ENCODE data around the gene KIAA0513. TPM values are rescaled to one million over a fixed set of nuclear protein-coding genes. Genes with fewer than 3 reads are reported as not detected.

The KIAA0513 gene
- total and polyA plus RNA-seq, 2 experiments from 2014 or later: 5.3 to 5.4 TPM

DNA sequence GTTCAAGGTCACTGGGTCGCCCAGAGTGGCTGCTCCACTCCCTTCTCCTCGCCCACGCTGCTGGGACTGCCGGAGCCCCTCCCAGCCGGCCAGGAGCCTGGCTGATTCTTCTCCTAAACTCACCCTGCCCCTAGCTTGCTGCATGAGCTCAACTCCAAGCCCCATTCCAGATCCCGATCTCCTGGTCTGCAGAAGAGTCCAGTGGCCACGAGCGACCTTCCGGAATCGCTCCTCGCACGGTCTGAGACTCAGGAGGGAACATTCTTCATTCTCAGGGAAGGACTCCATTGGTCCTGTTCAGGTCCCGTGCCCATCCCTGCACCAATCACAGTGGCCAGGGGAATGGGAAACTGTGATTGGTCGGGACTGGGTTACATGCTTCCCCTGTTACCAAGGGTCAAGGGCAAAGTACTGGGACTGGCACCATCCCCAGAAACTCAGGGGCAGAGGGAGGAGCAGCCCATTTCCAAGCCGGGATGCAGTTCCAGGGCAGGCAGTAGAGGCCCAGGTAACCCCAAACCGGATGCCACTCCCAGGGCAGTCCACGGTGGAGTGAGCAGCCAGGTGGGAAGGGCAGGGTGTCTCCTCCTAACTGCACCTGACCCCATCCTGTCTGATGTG lies 109.2 kb downstream of the KIAA0513 start:
- peak overlapping the region; percentile 74 for H3K4me2 ChIP-seq (ENCODE audit: unreplicated experiment)
- DNase-seq: no peak
- H3K4me3 ChIP-seq: peak overlapping the region; percentile 67
- no peaks in the 10 kb centered on the region for H3F3A ChIP-seq (ENCODE audit: insufficient read depth)
- no peak overlapping the region for H3K27ac ChIP-seq
- no peaks in the 10 kb centered on the region for H3K9me3 ChIP-seq (ENCODE audit: low read depth)
- TF ChIP-seq EZH2 (IDR thresholded peaks at IDR 0.05; ENCODE audit: insufficient read depth, poor library complexity, severe bottlenecking): no peak
- H3K9ac ChIP-seq: peak overlapping the region; percentile 59; the same call in 1 of the 2 replicates
- in situ Hi-C loops (cut with MboI): no loop called here
- H3K79me2 ChIP-seq (ENCODE audit: insufficient read depth): no peaks in the 10 kb centered on the region
- WGBS, 2 experiments (ENCODE audit: low coverage in 1 of 2, low lambda C conversion rate in 2 of 2, missing lambda C conversion rate in 2 of 2): 42 to 45% methylated on average over 16 to 17 of the region's 17 CpGs
- H4K20me1 ChIP-seq (ENCODE audit: insufficient read depth): no peaks in the 10 kb centered on the region
- peak overlapping the region; percentile 77 for H2AFZ ChIP-seq
- no peaks in the 10 kb centered on the region for H3K36me3 ChIP-seq (ENCODE audit: low read depth)
- no peaks in the 10 kb centered on the region for H3K9me2 ChIP-seq (ENCODE audit: insufficient read depth)
- H3K27me3 ChIP-seq (replicated peaks; ENCODE audit: insufficient read depth): no peaks in the 10 kb centered on the region
- peaks cover 8% of the 10 kb centered on the region; the same call in 1 of the 2 replicates for H3K4me1 ChIP-seq (ENCODE audit: insufficient read depth)

DNA sequence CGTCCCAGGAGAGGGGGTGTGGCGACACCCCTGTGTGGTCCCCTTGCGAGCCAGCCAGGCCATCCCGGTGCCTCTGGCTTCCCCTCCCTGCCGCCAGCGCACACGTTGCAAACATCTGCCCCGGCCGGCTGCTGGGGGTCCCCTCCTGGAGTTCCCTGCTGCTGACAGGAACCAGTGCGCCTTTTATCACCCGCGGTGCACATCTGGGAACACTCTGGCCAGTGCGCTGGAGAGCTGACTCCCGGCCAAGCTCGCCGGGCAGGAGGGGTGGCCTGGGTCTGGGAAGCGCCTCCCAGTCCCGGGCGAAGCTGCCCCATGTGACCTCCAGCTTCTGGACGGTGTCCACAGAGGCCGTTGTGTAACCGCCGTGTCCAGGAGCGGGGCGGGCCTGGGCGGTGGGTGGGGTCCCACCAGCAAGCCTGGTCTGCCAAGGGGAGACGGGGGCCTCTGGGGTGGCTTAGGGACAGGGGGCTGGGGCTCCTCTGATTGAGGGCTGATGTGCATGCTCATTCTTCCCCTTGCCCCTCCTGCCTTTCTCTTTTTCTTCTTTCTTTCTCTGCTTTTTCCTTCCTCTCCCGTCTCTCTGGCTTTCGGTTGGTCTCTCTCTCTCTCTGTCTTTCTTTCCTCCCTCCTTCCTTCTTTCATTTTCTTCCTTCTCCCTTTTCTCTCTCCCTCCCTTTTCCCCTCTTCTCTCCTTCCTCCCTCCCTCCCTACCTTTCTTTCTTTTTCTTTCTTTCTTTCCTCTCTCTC lies 109.9 kb downstream of the KIAA0513 start:
- H3K79me2 ChIP-seq (ENCODE audit: insufficient read depth): no peaks in the 10 kb centered on the region
- H3K9ac ChIP-seq: peak overlapping the region; percentile 59
- no peaks in the 10 kb centered on the region for H3K27me3 ChIP-seq (replicated peaks; ENCODE audit: insufficient read depth)
- peak overlapping the region; percentile 77 for H2AFZ ChIP-seq
- H3K9me3 ChIP-seq (ENCODE audit: low read depth): no peaks in the 10 kb centered on the region
- no peak for TF ChIP-seq EZH2phosphoT487 (IDR thresholded peaks at IDR 0.05; ENCODE audit: insufficient read depth, low read depth)
- in situ Hi-C loops (cut with MboI): no loop called here
- H3K9me2 ChIP-seq (ENCODE audit: insufficient read depth): no peaks in the 10 kb centered on the region
- H3F3A ChIP-seq (ENCODE audit: insufficient read depth): no peaks in the 10 kb centered on the region
- peaks cover 8% of the 10 kb centered on the region; the same call in 1 of the 2 replicates for H3K4me1 ChIP-seq (ENCODE audit: insufficient read depth)
- WGBS, 2 experiments (ENCODE audit: low coverage in 1 of 2, low lambda C conversion rate in 2 of 2, missing lambda C conversion rate in 2 of 2): 4 to 5% methylated on average over 20 to 28 of the region's 29 CpGs
- H3K27ac ChIP-seq: no peak overlapping the region
- H3K4me3 ChIP-seq: peak overlapping the region; percentile 67
- DNase-seq: peak; percentile 95
- peak overlapping the region; percentile 74 for H3K4me2 ChIP-seq (ENCODE audit: unreplicated experiment)
- no peaks in the 10 kb centered on the region for H3K36me3 ChIP-seq (ENCODE audit: low read depth)
- no peaks in the 10 kb centered on the region for H4K20me1 ChIP-seq (ENCODE audit: insufficient read depth)

DNA sequence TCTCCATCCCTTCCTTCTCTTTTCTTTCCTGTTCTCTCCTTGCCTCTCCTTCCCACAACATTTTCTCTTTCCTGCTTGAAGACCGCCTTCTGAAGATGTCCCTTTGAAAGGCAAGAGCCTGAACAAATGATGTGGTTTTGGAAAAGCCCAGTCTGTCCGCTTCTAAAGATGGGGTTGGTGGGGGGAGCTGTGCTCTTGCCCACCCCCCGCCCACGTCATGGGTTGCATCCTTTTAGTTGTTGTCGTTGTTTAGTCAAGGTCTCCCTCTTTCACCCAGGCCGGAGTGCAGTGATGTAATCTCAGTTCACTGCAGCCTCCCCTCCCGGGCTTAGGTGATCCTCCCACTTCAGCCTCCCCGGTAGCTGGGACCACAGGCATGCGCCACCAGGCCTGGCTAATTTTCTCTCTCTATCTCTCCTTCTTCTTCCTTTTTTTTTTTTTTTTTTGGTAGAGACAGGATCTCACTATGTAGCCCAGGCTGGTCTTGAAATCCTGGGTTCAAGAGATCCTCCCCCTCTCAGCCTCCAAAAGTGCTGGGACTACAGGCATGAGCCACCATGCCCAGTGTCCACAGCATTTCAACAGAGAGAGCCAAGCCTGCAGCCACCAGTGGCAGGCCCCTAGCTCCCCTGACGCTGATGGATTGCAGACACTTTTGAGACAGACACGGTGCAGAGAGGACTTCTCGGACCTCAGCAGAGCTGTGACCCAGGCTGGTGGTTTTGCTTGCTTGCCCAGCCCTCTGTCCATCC lies 110.7 kb downstream of the KIAA0513 start:
- H3K27ac ChIP-seq: no peak overlapping the region
- H3K4me3 ChIP-seq: peak overlapping the region; percentile 67
- DNase-seq: no peak
- no peaks in the 10 kb centered on the region for H3K79me2 ChIP-seq (ENCODE audit: insufficient read depth)
- H3K36me3 ChIP-seq (ENCODE audit: low read depth): no peaks in the 10 kb centered on the region
- no peaks in the 10 kb centered on the region for H3K9me3 ChIP-seq (ENCODE audit: low read depth)
- peak overlapping the region; percentile 59 for H3K9ac ChIP-seq
- no peaks in the 10 kb centered on the region for H3K27me3 ChIP-seq (replicated peaks; ENCODE audit: insufficient read depth)
- H3K4me2 ChIP-seq (ENCODE audit: unreplicated experiment): peak overlapping the region; percentile 74
- no peaks in the 10 kb centered on the region for H4K20me1 ChIP-seq (ENCODE audit: insufficient read depth)
- no peaks in the 10 kb centered on the region for H3F3A ChIP-seq (ENCODE audit: insufficient read depth)
- TF ChIP-seq EZH2phosphoT487 (IDR thresholded peaks at IDR 0.05; ENCODE audit: insufficient read depth, low read depth): no peak
- peak overlapping the region; percentile 77 for H2AFZ ChIP-seq
- H3K4me1 ChIP-seq (ENCODE audit: insufficient read depth): peaks cover 8% of the 10 kb centered on the region; the same call in 1 of the 2 replicates
- in situ Hi-C loops (cut with MboI): no loop called here
- WGBS, 2 experiments (ENCODE audit: low coverage in 1 of 2, low lambda C conversion rate in 2 of 2, missing lambda C conversion rate in 2 of 2): 64 to 72% methylated on average over 11 to 12 of the region's 12 CpGs
- no peaks in the 10 kb centered on the region for H3K9me2 ChIP-seq (ENCODE audit: insufficient read depth)

DNA sequence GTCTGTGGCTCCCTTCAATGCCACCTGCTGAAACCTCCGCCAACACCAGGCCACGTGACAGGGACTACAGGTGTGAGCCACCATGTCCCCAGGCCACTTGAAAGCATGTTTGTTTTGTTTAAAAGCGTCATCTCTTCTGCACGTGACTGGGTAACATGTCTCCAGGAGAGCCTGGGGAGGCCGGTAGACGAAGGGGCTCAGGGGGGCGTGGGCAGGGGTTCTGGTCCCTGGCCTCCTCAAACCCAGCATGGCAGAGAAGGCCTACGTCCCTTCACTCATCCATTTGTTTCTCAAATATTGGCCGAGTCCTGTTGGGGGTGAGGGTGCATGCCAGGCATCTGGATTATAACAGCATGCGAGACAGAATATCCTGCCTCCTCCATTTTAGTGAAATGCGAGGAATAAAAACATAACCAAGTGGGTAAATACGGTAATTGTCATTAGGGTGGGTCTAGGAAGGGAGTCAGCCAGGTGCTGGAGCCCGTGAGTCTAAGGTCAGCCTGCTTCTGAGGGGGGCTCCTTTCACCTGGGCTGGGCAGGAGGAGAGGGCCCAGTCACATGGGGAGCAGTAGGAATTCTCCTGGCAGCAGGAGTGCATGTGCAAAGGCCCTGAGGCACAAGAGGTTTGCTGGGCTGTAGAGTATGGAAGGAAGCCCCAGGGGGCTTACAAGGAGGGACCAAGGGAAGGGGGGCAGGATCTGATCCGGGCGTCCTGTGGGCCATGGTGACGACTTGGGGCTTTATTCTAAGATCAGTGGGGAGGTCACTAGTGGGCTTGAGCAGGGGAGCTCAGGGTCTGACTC lies 111.4 kb downstream of the KIAA0513 start:
- WGBS, 2 experiments (ENCODE audit: low coverage in 1 of 2, low lambda C conversion rate in 2 of 2, missing lambda C conversion rate in 2 of 2): 88% methylated on average over 13 to 16 of the region's 16 CpGs
- H3K9me3 ChIP-seq (ENCODE audit: low read depth): no peaks in the 10 kb centered on the region
- no peaks in the 10 kb centered on the region for H3K27me3 ChIP-seq (replicated peaks; ENCODE audit: insufficient read depth)
- H3K4me2 ChIP-seq (ENCODE audit: unreplicated experiment): no peak overlapping the region
- no peak for DNase-seq
- H3K4me1 ChIP-seq (ENCODE audit: insufficient read depth): peaks cover 8% of the 10 kb centered on the region; the same call in 1 of the 2 replicates
- no peak overlapping the region for H2AFZ ChIP-seq
- no peaks in the 10 kb centered on the region for H3F3A ChIP-seq (ENCODE audit: insufficient read depth)
- H3K79me2 ChIP-seq (ENCODE audit: insufficient read depth): no peaks in the 10 kb centered on the region
- in situ Hi-C loops (cut with MboI): no loop called here
- H3K27ac ChIP-seq: no peak overlapping the region
- H3K9ac ChIP-seq: no peak overlapping the region
- no peaks in the 10 kb centered on the region for H3K9me2 ChIP-seq (ENCODE audit: insufficient read depth)
- H3K36me3 ChIP-seq (ENCODE audit: low read depth): no peaks in the 10 kb centered on the region
- H4K20me1 ChIP-seq (ENCODE audit: insufficient read depth): no peaks in the 10 kb centered on the region
- H3K4me3 ChIP-seq: no peak overlapping the region
- TF ChIP-seq EZH2 (IDR thresholded peaks at IDR 0.05; ENCODE audit: insufficient read depth, poor library complexity, severe bottlenecking) (no peak), EZH2phosphoT487 (IDR thresholded peaks at IDR 0.05; ENCODE audit: insufficient read depth, low read depth) (no peak)

Data from GM23248 (cell line).